ENCODE results near the gene CIRBP.

DNA sequence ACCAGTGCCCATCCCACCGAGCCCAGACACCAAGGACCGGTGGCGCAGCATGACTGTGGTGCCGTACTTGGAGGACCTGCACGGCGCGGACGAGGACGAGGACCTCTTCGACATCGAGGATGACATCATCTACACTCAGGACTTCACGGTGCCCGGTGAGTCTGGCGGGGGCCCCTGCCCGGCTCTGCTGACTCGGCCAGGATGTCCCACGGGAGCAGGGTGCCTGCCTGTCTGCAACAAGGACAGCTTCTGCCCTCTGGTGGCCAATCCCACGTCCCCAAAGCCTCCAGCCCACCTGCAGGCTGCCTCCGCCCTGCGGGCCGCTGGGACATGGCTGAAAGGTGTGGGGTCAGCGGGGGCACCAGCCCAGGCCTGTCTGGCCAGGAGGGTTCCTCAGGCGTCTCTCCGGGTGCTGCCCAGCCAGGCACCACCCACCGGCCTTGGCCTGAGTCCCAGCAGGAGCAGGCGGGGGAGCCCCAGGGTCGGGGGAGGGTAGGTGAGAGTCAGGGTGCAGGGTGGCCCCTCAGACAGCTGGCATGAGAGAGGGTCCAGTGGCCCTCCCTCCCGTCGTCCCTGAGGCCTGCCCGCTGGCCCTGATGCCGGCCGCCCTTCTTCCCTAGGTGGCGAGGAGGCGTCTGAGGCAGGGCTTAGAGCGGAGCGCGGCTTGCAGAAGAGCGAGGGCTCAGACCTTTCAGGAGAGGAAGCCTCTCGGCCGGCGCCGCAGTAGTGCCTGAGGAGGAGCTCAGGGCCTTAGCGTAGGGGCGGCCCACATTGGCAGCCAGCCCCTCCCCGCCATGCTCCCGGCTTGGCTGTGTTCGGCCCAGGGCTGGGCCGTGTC lies 45.9 kb upstream of the CIRBP start:
- TF ChIP-seq EZH2 (IDR thresholded peaks at IDR 0.05; ENCODE audit: borderline replicate concordance) (no peak), CTCF (IDR thresholded peaks at IDR 0.05; ENCODE audit: poor library complexity) (peak; percentile 48), EZH2phosphoT487 (IDR thresholded peaks at IDR 0.05; ENCODE audit: low read depth, severe bottlenecking, unreplicated experiment) (no peak)
